Dermis microvascular lymphatic vessel endothelial cell (primary cell): ENCODE results near the gene EIF3B. TPM values are rescaled to one million over a fixed set of nuclear protein-coding genes. Genes with fewer than 3 reads are reported as not detected.
A peak's percentile ranks its signal among the peaks of the same experiment; 100 is the strongest.
"Not testable (repeated sequence)": the region's sequence is repeated elsewhere in the genome, so short reads cannot be mapped to it uniquely, and the experiment has no call there.

Experiments
- DNase-seq, 2 donors: peaks; one replicate each; pipeline versions ENCODE4 v3.0.0 to v3.0.0-alpha.2; 2010; ENCODE audit warnings: low read depth in 2 of 2
- total RNA-seq: library from RNA; depleted of rRNA; stranded (reverse); fragments of >200 nt; gene quantifications from 2 replicates; pipeline ENCODE4 v1.2.1, GENCODE V29; 2014

EIF3B gene
- total RNA-seq, 1 donor from 2014 or later, result 172 TPM

- no peak for DNase-seq
Observed at GRCh38 chr7:2376351-2377154, 21.9 kb downstream of the EIF3B start.

GRCh38 chr7:2377492-2377891, 22.9 kb downstream of the EIF3B start:
- not testable (repeated sequence) for DNase-seq

- not testable (repeated sequence) for DNase-seq
Observed at GRCh38 chr7:2378125-2378524, 23.5 kb downstream of the EIF3B start.

- no peak for DNase-seq
Observed at GRCh38 chr7:2379161-2379560, 24.5 kb downstream of the EIF3B start.

GRCh38 chr7:2379821-2380450, 25.3 kb downstream of the EIF3B start:
- DNase-seq, result no peak

- DNase-seq, result no peak
Observed at GRCh38 chr7:2380461-2380860, 25.8 kb downstream of the EIF3B start.

GRCh38 chr7:2381227-2381626, 26.6 kb downstream of the EIF3B start:
- DNase-seq, result no peak

- no peak for DNase-seq
Observed at GRCh38 chr7:2381881-2382509, 27.4 kb downstream of the EIF3B start.

- DNase-seq, result no peak
Observed at GRCh38 chr7:2383543-2384274, 29.1 kb downstream of the EIF3B start.

- DNase-seq, result no peak
Observed at GRCh38 chr7:2384354-2385243, 30.0 kb downstream of the EIF3B start.

- not testable (repeated sequence) for DNase-seq
Observed at GRCh38 chr7:2386122-2386521, 31.5 kb downstream of the EIF3B start.

- peak in 1 of 2 donors; percentile 38 for DNase-seq
Observed at GRCh38 chr7:2386964-2387669, 32.5 kb downstream of the EIF3B start.

GRCh38 chr7:2387897-2388636, 33.4 kb downstream of the EIF3B start:
- DNase-seq, result peak; percentile 91 to 96

- no peak for DNase-seq
Observed at GRCh38 chr7:2388637-2388954, 34.0 kb downstream of the EIF3B start.

GRCh38 chr7:2390020-2390816, 35.6 kb downstream of the EIF3B start:
- DNase-seq, result not testable (repeated sequence)

GRCh38 chr7:2393706-2394105, 39.1 kb downstream of the EIF3B start:
- DNase-seq, result no peak

- DNase-seq, result no peak
Observed at GRCh38 chr7:2394566-2395082, 40.0 kb downstream of the EIF3B start.

GRCh38 chr7:2398506-2398905, 43.9 kb downstream of the EIF3B start:
- DNase-seq, result no peak
